Activated CD8-positive, alpha-beta memory T cell treated with anti-CD3 and anti-CD28 coated beads, Interleukin-2, amount 10 ng/mL, durations not matched to agents 7 days and 5 days (primary cell): ENCODE measurements around the gene SERPINA3. TPM values are rescaled to one million over a fixed set of nuclear protein-coding genes. Genes with fewer than 3 reads are reported as not detected.

Experiments used
- ATAC-seq: fragments of 150-1000 bp; cut with Tn5 transposase; one replicate; pipeline ENCODE4 v1.10.0; 2021; ENCODE audit warnings: moderate library complexity
- CTCF ChIA-PET: fragments of 350-600 bp; sonication (Branson Sonifier 250); formaldehyde crosslinking; loops from one replicate; lab custom pipeline; 2021; ENCODE audit warnings: antibody characterized with exemption; lab: Charles Lee
- DNase-seq: peaks from one replicate; pipeline ENCODE4 v3.0.0-alpha.2; 2020
- H3K27ac Mint-ChIP-seq: one replicate; pipeline ENCODE4 v1.8.0; 2021; ENCODE audit warnings: mild to moderate bottlenecking, mixed read lengths
- H3K27me3 Mint-ChIP-seq: one replicate; pipeline ENCODE4 v1.8.0; 2021; ENCODE audit warnings: mixed read lengths
- H3K36me3 Mint-ChIP-seq: one replicate; pipeline ENCODE4 v1.8.0; 2021; ENCODE audit warnings: mild to moderate bottlenecking, mixed read lengths
- H3K4me1 Mint-ChIP-seq: one replicate; pipeline ENCODE4 v1.8.0; 2021; ENCODE audit warnings: mixed read lengths
- H3K4me3 Mint-ChIP-seq: one replicate; pipeline ENCODE4 v1.8.0; 2021; ENCODE audit warnings: mild to moderate bottlenecking, moderate library complexity, mixed read lengths
- H3K9me3 Mint-ChIP-seq: one replicate; pipeline ENCODE4 v1.8.0; 2022; ENCODE audit warnings: low read depth, mixed read lengths
- total RNA-seq, 2 experiments: library from RNA; stranded (reverse); gene quantifications; one replicate each; pipeline ENCODE4 v1.2.3, GENCODE V29; 2021

Gene SERPINA3
- total RNA-seq, 2 experiments from 2014 or later: not detected

GRCh38 chr14:94611179-94611578, 1.0 kb upstream of the SERPINA3 start:
- ATAC-seq (no peak), DNase-seq (no peak)
- no peaks in the 10 kb centered on the region for H3K4me1 Mint-ChIP-seq
- H3K27me3 Mint-ChIP-seq: no peaks in the 10 kb centered on the region
- H3K9me3 Mint-ChIP-seq: no peaks in the 10 kb centered on the region
- H3K27ac Mint-ChIP-seq: no peak overlapping the region
- CTCF ChIA-PET: no interaction called here
- H3K36me3 Mint-ChIP-seq: no peaks in the 10 kb centered on the region
- no peak overlapping the region for H3K4me3 Mint-ChIP-seq

DNA sequence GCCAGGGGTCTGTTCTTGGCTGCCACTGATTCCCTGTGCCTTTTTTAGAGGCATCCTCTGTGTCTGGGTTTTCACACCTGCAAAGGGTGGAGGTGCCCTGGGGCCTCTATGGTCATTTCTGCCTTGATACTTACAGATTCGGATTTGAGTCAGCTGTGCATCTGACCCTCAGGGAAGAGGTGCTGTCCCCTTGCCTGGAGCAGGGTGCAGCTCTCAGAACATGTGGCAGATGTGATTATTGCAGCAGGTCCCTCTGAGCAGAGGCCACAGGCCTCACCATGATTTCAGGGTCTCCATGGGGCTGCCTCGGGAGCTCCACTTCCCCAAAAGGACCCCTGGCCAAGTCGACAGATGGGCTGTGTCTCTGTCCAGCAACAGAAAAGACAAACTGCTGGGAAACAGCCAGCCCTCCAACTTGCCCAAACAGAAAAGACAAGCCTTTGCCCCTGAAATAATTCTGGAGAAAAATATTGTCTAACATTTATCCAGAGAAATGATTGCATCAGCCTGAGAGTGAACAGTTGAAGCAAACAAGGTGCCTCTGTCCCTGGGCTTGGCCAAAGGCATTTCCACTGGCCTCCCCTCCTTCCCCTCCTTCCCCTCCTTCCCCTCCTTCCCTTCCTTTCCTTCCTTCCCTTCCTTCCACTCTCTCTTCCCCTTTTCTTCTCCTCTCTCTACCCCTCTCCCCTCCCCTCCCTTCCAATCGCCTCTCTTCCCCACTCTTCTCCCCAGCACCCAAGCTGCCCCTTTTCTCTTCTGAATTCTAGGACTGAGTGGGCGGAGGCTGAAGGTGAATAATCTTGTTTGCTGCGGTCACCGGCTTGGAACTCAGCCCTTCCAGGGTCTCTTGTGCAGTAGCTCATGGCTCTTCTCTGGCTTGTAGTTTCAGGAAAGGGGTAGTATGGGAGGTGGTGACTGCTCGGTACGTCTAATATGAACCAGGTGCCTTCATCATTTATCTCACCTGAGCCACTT, 676 bp downstream of the SERPINA3 start:
- Mint-ChIP-seq H3K9me3 (no peaks in the 10 kb centered on the region), H3K4me3 (no peak overlapping the region), H3K27me3 (no peaks in the 10 kb centered on the region), H3K36me3 (no peaks in the 10 kb centered on the region), H3K4me1 (no peaks in the 10 kb centered on the region), H3K27ac (no peak overlapping the region)
- CTCF ChIA-PET: no interaction called here
- no peak for DNase-seq
- ATAC-seq: no peak

GRCh38 chr14:94613720-94614644, 1.8 kb downstream of the SERPINA3 start:
- H3K4me3 Mint-ChIP-seq: no peak overlapping the region
- H3K36me3 Mint-ChIP-seq: peaks cover 1% of the 10 kb centered on the region
- H3K27me3 Mint-ChIP-seq: no peaks in the 10 kb centered on the region
- no peak overlapping the region for H3K27ac Mint-ChIP-seq
- ATAC-seq: no peak
- CTCF ChIA-PET: no interaction called here
- H3K4me1 Mint-ChIP-seq: no peaks in the 10 kb centered on the region
- H3K9me3 Mint-ChIP-seq: peaks cover 6% of the 10 kb centered on the region
- no peak for DNase-seq

- H3K27me3 Mint-ChIP-seq: no peaks in the 10 kb centered on the region
These were observed 2.6 kb downstream of the SERPINA3 start for GRCh38 chr14:94614802-94615201.

GRCh38 chr14:94615254-94615653, 3.1 kb downstream of the SERPINA3 start:
- Mint-ChIP-seq H3K4me3 (no peak overlapping the region), H3K27me3 (no peaks in the 10 kb centered on the region), H3K36me3 (peaks cover 1% of the 10 kb centered on the region), H3K9me3 (peaks cover 7% of the 10 kb centered on the region), H3K4me1 (no peaks in the 10 kb centered on the region), H3K27ac (no peak overlapping the region)
- DNase-seq (no peak), ATAC-seq (no peak)
- CTCF ChIA-PET: no interaction called here

More at GRCh38 chr14:94614802-94615201, 2.6 kb downstream of the SERPINA3 start:
- CTCF ChIA-PET: no interaction called here
- peaks cover 7% of the 10 kb centered on the region for H3K9me3 Mint-ChIP-seq
- H3K4me3 Mint-ChIP-seq: no peak overlapping the region
- peaks cover 1% of the 10 kb centered on the region for H3K36me3 Mint-ChIP-seq
- no peak for DNase-seq
- H3K4me1 Mint-ChIP-seq: no peaks in the 10 kb centered on the region
- ATAC-seq: no peak
- no peak overlapping the region for H3K27ac Mint-ChIP-seq

DNA sequence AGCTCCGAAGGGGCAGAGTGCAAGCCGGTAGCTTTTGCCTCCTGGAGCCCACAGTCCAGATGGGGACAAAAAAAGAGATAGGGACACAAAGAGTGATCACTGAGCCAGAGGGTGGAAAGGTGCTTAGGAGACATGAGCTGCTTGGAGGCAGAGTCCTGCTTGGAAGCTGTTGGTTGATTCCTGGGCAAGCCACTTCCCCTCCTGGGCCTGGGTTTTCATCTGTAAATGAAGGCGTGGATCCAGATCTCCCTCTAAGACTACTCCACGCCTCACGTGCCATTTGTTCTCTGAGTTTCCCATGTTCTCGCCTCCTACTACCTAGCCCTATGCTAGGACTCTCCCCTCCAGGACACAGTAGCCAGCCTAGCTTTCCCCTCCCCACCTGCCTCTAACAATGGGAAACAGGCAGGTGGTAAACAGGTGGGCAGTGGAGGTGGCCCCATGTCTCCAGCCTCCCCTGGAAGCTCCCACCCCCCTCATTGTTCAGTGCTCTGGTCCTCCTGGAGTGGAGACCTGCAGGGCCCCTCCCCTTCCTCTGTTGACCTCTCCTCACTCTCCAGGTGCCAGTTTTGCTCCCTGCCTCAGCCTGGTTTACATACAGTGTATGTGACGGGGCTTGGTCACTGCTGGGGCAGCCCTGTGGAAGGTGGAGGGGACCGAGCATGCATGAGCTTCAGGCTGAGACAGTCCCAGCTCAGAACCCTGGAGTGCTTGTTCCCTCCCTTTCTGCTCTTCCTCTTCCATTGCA, 3.8 kb downstream of the SERPINA3 start:
- CTCF ChIA-PET: no interaction called here
- Mint-ChIP-seq H3K36me3 (peaks cover 1% of the 10 kb centered on the region), H3K9me3 (peaks cover 7% of the 10 kb centered on the region), H3K4me3 (no peak overlapping the region), H3K27me3 (no peaks in the 10 kb centered on the region), H3K27ac (no peak overlapping the region), H3K4me1 (no peaks in the 10 kb centered on the region)
- DNase-seq: no peak
- no peak for ATAC-seq

DNA sequence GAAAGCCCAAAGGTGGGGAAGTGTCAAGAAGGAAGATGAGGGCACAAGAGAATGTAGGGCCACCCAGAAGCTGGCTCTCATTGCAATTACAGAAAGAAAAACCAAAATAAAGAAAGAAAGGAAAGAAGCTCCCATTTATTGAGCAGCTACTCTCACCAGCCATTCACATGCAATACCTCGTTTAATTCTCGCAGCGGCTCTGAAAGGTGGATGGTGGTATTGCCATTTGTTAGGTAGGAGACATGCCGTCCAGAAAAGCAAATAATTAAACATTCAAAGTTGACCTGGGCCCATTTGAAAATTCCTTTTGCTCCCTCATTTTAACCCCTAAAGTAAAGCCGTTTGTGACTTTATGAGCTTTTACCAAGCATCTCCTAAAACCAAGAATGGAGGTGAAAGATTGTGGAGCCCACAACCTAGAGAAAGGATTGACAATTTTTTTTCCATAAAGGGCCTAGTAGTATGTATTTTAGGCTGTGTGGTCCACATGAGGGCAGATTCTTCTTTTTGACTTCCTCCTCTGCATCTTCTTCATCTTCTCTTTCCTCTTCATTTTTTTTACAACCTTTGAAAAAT, 5.3 kb downstream of the SERPINA3 start:
- Mint-ChIP-seq H3K4me1 (no peaks in the 10 kb centered on the region), H3K9me3 (peaks cover 7% of the 10 kb centered on the region), H3K4me3 (no peak overlapping the region), H3K27me3 (no peaks in the 10 kb centered on the region), H3K27ac (no peak overlapping the region), H3K36me3 (peaks cover 1% of the 10 kb centered on the region)
- CTCF ChIA-PET: no interaction called here
- no peak for DNase-seq
- no peak for ATAC-seq

- H3K27me3 Mint-ChIP-seq: no peaks in the 10 kb centered on the region
- H3K36me3 Mint-ChIP-seq: peaks cover 1% of the 10 kb centered on the region
- H3K4me3 Mint-ChIP-seq: no peak overlapping the region
- CTCF ChIA-PET: no interaction called here
- no peak overlapping the region for H3K27ac Mint-ChIP-seq
- H3K4me1 Mint-ChIP-seq: no peaks in the 10 kb centered on the region
- ATAC-seq: no peak
- no peak for DNase-seq
- H3K9me3 Mint-ChIP-seq: peaks cover 7% of the 10 kb centered on the region
These were observed 6.0 kb downstream of the SERPINA3 start for GRCh38 chr14:94617988-94618822.

DNA sequence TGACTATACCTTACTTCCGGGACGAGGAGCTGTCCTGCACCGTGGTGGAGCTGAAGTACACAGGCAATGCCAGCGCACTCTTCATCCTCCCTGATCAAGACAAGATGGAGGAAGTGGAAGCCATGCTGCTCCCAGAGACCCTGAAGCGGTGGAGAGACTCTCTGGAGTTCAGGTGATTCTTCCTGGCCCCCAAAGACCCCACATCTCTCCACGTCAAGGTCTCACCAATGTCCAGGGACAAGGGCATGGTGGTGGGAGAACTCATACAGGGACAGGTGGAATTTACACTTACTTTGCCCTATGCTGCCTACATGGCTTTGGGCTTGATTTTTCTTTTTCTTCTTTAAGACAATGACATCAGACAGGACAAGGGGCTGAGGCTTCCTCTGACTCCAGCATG, 7.1 kb downstream of the SERPINA3 start:
- Mint-ChIP-seq H3K27ac (no peak overlapping the region), H3K9me3 (peaks cover 7% of the 10 kb centered on the region), H3K36me3 (peaks cover 1% of the 10 kb centered on the region), H3K27me3 (no peaks in the 10 kb centered on the region), H3K4me3 (no peak overlapping the region), H3K4me1 (no peaks in the 10 kb centered on the region)
- no peak for ATAC-seq
- CTCF ChIA-PET: no interaction called here
- DNase-seq: no peak

- DNase-seq (no peak), ATAC-seq (no peak)
- H3K4me1 Mint-ChIP-seq: no peaks in the 10 kb centered on the region
- CTCF ChIA-PET: no interaction called here
- no peak overlapping the region for H3K4me3 Mint-ChIP-seq
- H3K9me3 Mint-ChIP-seq: peaks cover 7% of the 10 kb centered on the region
- peaks cover 1% of the 10 kb centered on the region for H3K36me3 Mint-ChIP-seq
- H3K27me3 Mint-ChIP-seq: no peaks in the 10 kb centered on the region
- no peak overlapping the region for H3K27ac Mint-ChIP-seq
These were observed 8.4 kb downstream of the SERPINA3 start for GRCh38 chr14:94620597-94620996.

- Mint-ChIP-seq H3K36me3 (peaks cover 1% of the 10 kb centered on the region), H3K4me3 (no peak overlapping the region), H3K9me3 (peaks cover 7% of the 10 kb centered on the region), H3K27ac (no peak overlapping the region), H3K4me1 (no peaks in the 10 kb centered on the region), H3K27me3 (no peaks in the 10 kb centered on the region)
- DNase-seq: no peak
- CTCF ChIA-PET: no interaction called here
- no peak for ATAC-seq
These were observed 9.4 kb downstream of the SERPINA3 start for GRCh38 chr14:94621358-94622134.
